A673 (cell line): Measurements from ENCODE around the gene RHOB.

Source experiments
- CTCF ChIP-seq: fragments of 300-800, 200-600 bp; sonication (generic); conservative IDR thresholded peaks from 2 replicates; pipeline ENCODE4 v1.5.1; 2017; ENCODE audit warnings: low read depth, mild to moderate bottlenecking, antibody characterized with exemption, low read length, moderate library complexity, mixed read lengths
- EZH2 ChIP-seq: fragments of 200-600 bp; sonication (generic); IDR thresholded peaks from 2 replicates; pipeline ENCODE4 v1.6.1; 2017; ENCODE audit warnings: borderline replicate concordance, low read depth, mild to moderate bottlenecking, mixed read lengths, antibody characterized with exemption, low read length; ENCODE audit not compliant: poor library complexity, severe bottlenecking

GRCh38 chr2:20434588-20435294 is 12.1 kb upstream of the RHOB start:
- TF ChIP-seq EZH2: no peak
- TF ChIP-seq CTCF: no peak
